Testis (tissue), 2 donors: ENCODE measurements around the gene RTKN.

Source experiments
- CTCF ChIP-seq, 3 experiments: fragments of 450-650 bp in 2 of 3; fragments of 200-600 bp in 1 of 3; sonication (generic) in 1 of 3; IDR thresholded peaks; one replicate each; pipeline ENCODE4 v1.5.1; 2016 to 2019; ENCODE audit warnings: antibody characterized with exemption in 3 of 3, mild to moderate bottlenecking in 2 of 3, moderate library complexity in 1 of 3
- POLR2A ChIP-seq: fragments of 450-650 bp; IDR thresholded peaks from one replicate; pipeline ENCODE4 v1.6.1; 2017; ENCODE audit warnings: antibody characterized with exemption, mild to moderate bottlenecking, moderate library complexity

GRCh38 chr2:74439803-74440377 lies 1.8 kb downstream of the RTKN start:
- TF ChIP-seq CTCF (IDR thresholded peaks at IDR 0.05) (no peak), POLR2A (no peak)
